Dendritic cell treated with granulocyte-macrophage colony-stimulating factor and Interleukin-4, amounts not matched to agents 40 ng/mL and 50 ng/mL, for 4 days (primary cell): Measurements from ENCODE around the gene WNT5A.

Source experiments
- H3K27ac Mint-ChIP-seq: one replicate; pipeline ENCODE4 v1.8.0; 2022; ENCODE audit warnings: mild to moderate bottlenecking, mixed read lengths
- H3K27me3 Mint-ChIP-seq: one replicate; pipeline ENCODE4 v1.8.0; 2022; ENCODE audit warnings: mild to moderate bottlenecking, mixed read lengths
- H3K36me3 Mint-ChIP-seq: one replicate; pipeline ENCODE4 v1.8.0; 2022; ENCODE audit warnings: low read depth, mixed read lengths
- H3K4me1 Mint-ChIP-seq: one replicate; pipeline ENCODE4 v1.8.0; 2022; ENCODE audit warnings: low read depth, mixed read lengths
- H3K4me3 Mint-ChIP-seq: one replicate; pipeline ENCODE4 v1.8.0; 2022; ENCODE audit warnings: mild to moderate bottlenecking, moderate library complexity, mixed read lengths
- H3K9me3 Mint-ChIP-seq: one replicate; pipeline ENCODE4 v1.8.0; 2022; ENCODE audit warnings: mixed read lengths
- intact Hi-C: fragments of 100-400 bp; cut with micrococcal nuclease; formaldehyde crosslinking; loops from one replicate; pipeline ENCODE4 v1.15.0; 2022

WNT5A gene

GRCh38 chr3:55466526-55466925 is 20.6 kb downstream of the WNT5A start:
- no peak overlapping the region for H3K4me3 Mint-ChIP-seq
- H3K9me3 Mint-ChIP-seq, result no peaks in the 10 kb centered on the region
- no peak overlapping the region for H3K27ac Mint-ChIP-seq
- no peaks in the 10 kb centered on the region for H3K27me3 Mint-ChIP-seq
- intact Hi-C loops, result no loop called here
- no peaks in the 10 kb centered on the region for H3K4me1 Mint-ChIP-seq
- H3K36me3 Mint-ChIP-seq, result peaks cover 49% of the 10 kb centered on the region

DNA sequence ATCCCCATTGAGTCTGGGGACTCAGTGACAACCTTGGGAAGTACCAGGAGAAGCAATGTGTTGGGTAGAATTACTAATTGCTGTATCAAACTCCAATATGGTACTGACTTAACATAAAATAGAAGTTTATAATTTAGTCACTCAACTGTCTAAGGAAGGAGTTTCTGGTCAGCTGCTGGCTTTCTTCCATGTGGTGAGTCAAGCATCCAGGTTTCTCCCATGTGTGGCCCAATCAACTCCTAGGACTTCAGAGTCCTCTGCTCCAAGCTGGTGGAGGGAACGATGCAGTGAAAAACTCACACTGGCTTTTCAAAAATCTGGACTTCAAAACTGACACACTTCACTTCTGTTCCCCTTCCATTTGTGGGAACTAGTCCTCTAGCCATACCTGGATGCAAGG is 25.2 kb downstream of the WNT5A start:
- no peaks in the 10 kb centered on the region for H3K9me3 Mint-ChIP-seq
- no peak overlapping the region for H3K27ac Mint-ChIP-seq
- no peaks in the 10 kb centered on the region for H3K27me3 Mint-ChIP-seq
- H3K4me1 Mint-ChIP-seq, result no peaks in the 10 kb centered on the region
- no peak overlapping the region for H3K4me3 Mint-ChIP-seq
- H3K36me3 Mint-ChIP-seq, result peaks cover 13% of the 10 kb centered on the region
- intact Hi-C loops, result no loop called here

DNA sequence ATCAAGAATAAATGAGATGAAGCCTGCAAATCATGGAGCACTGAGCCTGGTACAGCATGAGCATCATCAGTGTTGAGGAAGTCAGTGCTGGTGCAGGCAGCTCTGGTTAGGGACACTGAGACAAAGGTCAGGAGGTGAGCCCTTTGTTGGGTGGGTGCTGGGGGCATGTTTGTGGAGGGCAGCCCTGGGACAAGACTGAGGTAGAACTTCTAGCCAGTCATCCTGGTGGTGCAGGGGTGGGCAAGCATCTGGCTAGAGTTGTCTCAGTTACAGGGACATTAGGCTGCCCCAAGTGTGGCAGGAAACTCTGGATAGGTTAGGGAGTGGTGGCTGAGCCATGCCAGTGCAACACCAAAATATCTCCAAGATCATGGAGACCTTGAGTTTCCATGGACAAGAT is 27.3 kb downstream of the WNT5A start:
- Mint-ChIP-seq H3K4me3 (no peak overlapping the region), H3K27ac (no peak overlapping the region), H3K27me3 (no peaks in the 10 kb centered on the region), H3K9me3 (no peaks in the 10 kb centered on the region), H3K36me3 (peaks cover 4% of the 10 kb centered on the region), H3K4me1 (no peaks in the 10 kb centered on the region)
- intact Hi-C loops, result no loop called here

GRCh38 chr3:55458181-55458790 is 28.8 kb downstream of the WNT5A start:
- H3K9me3 Mint-ChIP-seq, result no peaks in the 10 kb centered on the region
- intact Hi-C loops, result no loop called here
- H3K27ac Mint-ChIP-seq, result no peak overlapping the region
- no peaks in the 10 kb centered on the region for H3K4me1 Mint-ChIP-seq
- no peaks in the 10 kb centered on the region for H3K36me3 Mint-ChIP-seq
- H3K27me3 Mint-ChIP-seq, result no peaks in the 10 kb centered on the region
- H3K4me3 Mint-ChIP-seq, result no peak overlapping the region

DNA sequence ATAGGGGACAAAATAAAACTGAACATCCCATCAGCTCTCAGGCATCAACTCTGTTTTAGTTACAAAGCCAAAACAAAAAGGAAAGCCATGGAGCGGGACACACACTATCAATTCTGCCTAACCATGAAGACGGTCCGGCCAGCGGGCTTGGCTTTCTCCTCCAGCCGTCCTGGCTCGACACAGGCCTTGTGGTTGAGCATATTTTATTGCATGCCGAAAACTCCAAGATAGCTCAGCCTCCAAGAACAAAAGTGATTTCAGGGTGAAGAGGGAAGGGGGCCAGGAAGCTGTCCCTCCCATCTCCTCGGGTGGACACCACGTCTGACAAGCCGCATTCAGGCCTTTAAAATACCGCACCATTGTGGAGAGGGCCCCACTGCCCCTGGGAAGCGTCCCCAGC is 31.2 kb downstream of the WNT5A start:
- H3K27ac Mint-ChIP-seq, result no peak overlapping the region
- intact Hi-C loops, result no loop called here
- H3K9me3 Mint-ChIP-seq, result no peaks in the 10 kb centered on the region
- no peaks in the 10 kb centered on the region for H3K36me3 Mint-ChIP-seq
- no peaks in the 10 kb centered on the region for H3K27me3 Mint-ChIP-seq
- H3K4me1 Mint-ChIP-seq, result no peaks in the 10 kb centered on the region
- H3K4me3 Mint-ChIP-seq, result no peak overlapping the region

- H3K4me1 Mint-ChIP-seq, result no peaks in the 10 kb centered on the region
- H3K27ac Mint-ChIP-seq, result no peak overlapping the region
- intact Hi-C loops, result no loop called here
- no peaks in the 10 kb centered on the region for H3K36me3 Mint-ChIP-seq
- no peaks in the 10 kb centered on the region for H3K9me3 Mint-ChIP-seq
- H3K27me3 Mint-ChIP-seq, result no peaks in the 10 kb centered on the region
- H3K4me3 Mint-ChIP-seq, result no peak overlapping the region
These were observed 32.5 kb downstream of the WNT5A start for GRCh38 chr3:55454611-55455010.

GRCh38 chr3:55453886-55454496 is 33.1 kb downstream of the WNT5A start:
- Mint-ChIP-seq H3K27me3 (no peaks in the 10 kb centered on the region), H3K4me1 (no peaks in the 10 kb centered on the region)
- intact Hi-C loops, result no loop called here

DNA sequence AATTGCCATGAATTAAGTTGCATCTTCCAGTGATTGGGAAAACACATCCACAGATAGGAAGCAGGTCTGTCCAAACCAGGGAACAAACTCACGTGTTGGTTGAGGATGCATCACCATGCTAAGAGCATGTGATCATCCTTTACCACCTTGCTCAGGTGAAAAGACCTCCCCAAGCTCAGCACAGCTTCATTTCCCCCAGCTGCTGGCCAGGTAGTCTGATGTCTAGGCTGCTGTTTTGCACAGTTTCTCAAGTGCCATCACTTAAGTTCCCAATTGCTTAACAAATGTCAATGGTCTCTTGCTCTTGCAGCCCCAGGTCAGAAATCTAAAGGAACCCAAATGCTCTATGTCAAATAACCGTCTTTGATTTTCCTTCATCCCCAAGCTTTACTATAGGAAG is 34.2 kb downstream of the WNT5A start:
- intact Hi-C loops, result no loop called here
- no peak overlapping the region for H3K27ac Mint-ChIP-seq
- H3K36me3 Mint-ChIP-seq, result no peaks in the 10 kb centered on the region
- no peaks in the 10 kb centered on the region for H3K9me3 Mint-ChIP-seq
- H3K4me3 Mint-ChIP-seq, result no peak overlapping the region
- H3K4me1 Mint-ChIP-seq, result no peaks in the 10 kb centered on the region
- no peaks in the 10 kb centered on the region for H3K27me3 Mint-ChIP-seq

More at GRCh38 chr3:55453886-55454496, 33.1 kb downstream of the WNT5A start:
- Mint-ChIP-seq H3K9me3 (no peaks in the 10 kb centered on the region), H3K36me3 (no peaks in the 10 kb centered on the region), H3K27ac (no peak overlapping the region), H3K4me3 (no peak overlapping the region)

- H3K27me3 Mint-ChIP-seq, result no peaks in the 10 kb centered on the region
- no peak overlapping the region for H3K4me3 Mint-ChIP-seq
- intact Hi-C loops, result no loop called here
- no peaks in the 10 kb centered on the region for H3K4me1 Mint-ChIP-seq
- H3K27ac Mint-ChIP-seq, result no peak overlapping the region
- no peaks in the 10 kb centered on the region for H3K36me3 Mint-ChIP-seq
- H3K9me3 Mint-ChIP-seq, result no peaks in the 10 kb centered on the region
These were observed 37.6 kb downstream of the WNT5A start for GRCh38 chr3:55449527-55449926.

GRCh38 chr3:55446850-55447249 is 40.3 kb downstream of the WNT5A start:
- no peak overlapping the region for H3K27ac Mint-ChIP-seq
- intact Hi-C loops, result no loop called here
- H3K9me3 Mint-ChIP-seq, result no peaks in the 10 kb centered on the region
- no peak overlapping the region for H3K4me3 Mint-ChIP-seq
- H3K36me3 Mint-ChIP-seq, result no peaks in the 10 kb centered on the region
- no peaks in the 10 kb centered on the region for H3K27me3 Mint-ChIP-seq
- H3K4me1 Mint-ChIP-seq, result no peaks in the 10 kb centered on the region

GRCh38 chr3:55445551-55445950 is 41.6 kb downstream of the WNT5A start:
- Mint-ChIP-seq H3K27ac (no peak overlapping the region), H3K36me3 (no peaks in the 10 kb centered on the region), H3K27me3 (no peaks in the 10 kb centered on the region), H3K4me1 (no peaks in the 10 kb centered on the region), H3K9me3 (no peaks in the 10 kb centered on the region), H3K4me3 (no peak overlapping the region)
- intact Hi-C loops, result no loop called here

GRCh38 chr3:55443346-55443745 is 43.8 kb downstream of the WNT5A start:
- Mint-ChIP-seq H3K27me3 (no peaks in the 10 kb centered on the region), H3K27ac (no peak overlapping the region), H3K9me3 (no peaks in the 10 kb centered on the region), H3K4me3 (no peak overlapping the region), H3K36me3 (no peaks in the 10 kb centered on the region), H3K4me1 (no peaks in the 10 kb centered on the region)
- intact Hi-C loops, result no loop called here

GRCh38 chr3:55442861-55443260 is 44.2 kb downstream of the WNT5A start:
- no peak overlapping the region for H3K27ac Mint-ChIP-seq
- intact Hi-C loops, result no loop called here
- no peaks in the 10 kb centered on the region for H3K27me3 Mint-ChIP-seq
- H3K36me3 Mint-ChIP-seq, result no peaks in the 10 kb centered on the region
- no peaks in the 10 kb centered on the region for H3K4me1 Mint-ChIP-seq
- no peak overlapping the region for H3K4me3 Mint-ChIP-seq
- H3K9me3 Mint-ChIP-seq, result no peaks in the 10 kb centered on the region

- H3K4me3 Mint-ChIP-seq, result no peak overlapping the region
- intact Hi-C loops, result no loop called here
These were observed 45.6 kb downstream of the WNT5A start for GRCh38 chr3:55441499-55441898.

DNA sequence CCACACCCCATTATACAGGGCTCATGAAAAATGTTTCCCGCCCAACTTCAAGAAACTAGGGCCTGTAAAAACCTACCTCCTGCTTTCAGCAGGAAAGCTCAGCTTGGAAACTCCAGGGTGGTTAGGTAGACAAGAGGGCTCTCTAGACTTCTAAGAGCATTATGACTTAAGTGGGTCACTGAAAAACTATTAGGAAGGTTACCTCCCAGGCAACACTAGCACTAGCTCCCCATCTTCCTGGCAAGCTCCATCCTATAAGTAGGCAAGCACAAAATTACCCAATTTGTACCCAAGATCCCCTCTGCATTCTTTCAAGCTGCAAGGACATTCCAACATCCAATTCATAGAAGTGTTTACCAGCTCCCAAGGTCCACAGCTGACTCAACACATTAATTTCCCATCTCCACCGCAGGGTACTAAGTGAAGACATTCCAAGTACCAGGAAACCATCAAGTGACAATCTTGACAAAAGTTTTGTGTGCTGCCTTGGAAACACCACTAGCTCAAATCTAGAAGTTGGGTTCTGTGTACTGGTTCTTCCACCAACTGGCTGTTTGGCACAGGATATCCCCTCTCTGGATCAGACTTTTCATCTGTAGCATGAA is 46.9 kb downstream of the WNT5A start:
- no peaks in the 10 kb centered on the region for H3K27me3 Mint-ChIP-seq

More at GRCh38 chr3:55441499-55441898, 45.6 kb downstream of the WNT5A start:
- H3K36me3 Mint-ChIP-seq, result no peaks in the 10 kb centered on the region
- H3K9me3 Mint-ChIP-seq, result no peaks in the 10 kb centered on the region
- H3K27ac Mint-ChIP-seq, result no peak overlapping the region
- H3K4me1 Mint-ChIP-seq, result no peaks in the 10 kb centered on the region
- H3K27me3 Mint-ChIP-seq, result no peaks in the 10 kb centered on the region

More for the DNA sequence above, 46.9 kb downstream of the WNT5A start:
- Mint-ChIP-seq H3K9me3 (no peaks in the 10 kb centered on the region), H3K4me1 (no peaks in the 10 kb centered on the region), H3K4me3 (no peak overlapping the region), H3K36me3 (no peaks in the 10 kb centered on the region), H3K27ac (no peak overlapping the region)
- intact Hi-C loops, result no loop called here
